ENCODE data around the gene LRATD1. TPM values are rescaled to one million over a fixed set of nuclear protein-coding genes. Genes with fewer than 3 reads are reported as not detected.

Gene LRATD1
- total RNA-seq, 1 donor from 2014 or later = 1.9 TPM

DNA sequence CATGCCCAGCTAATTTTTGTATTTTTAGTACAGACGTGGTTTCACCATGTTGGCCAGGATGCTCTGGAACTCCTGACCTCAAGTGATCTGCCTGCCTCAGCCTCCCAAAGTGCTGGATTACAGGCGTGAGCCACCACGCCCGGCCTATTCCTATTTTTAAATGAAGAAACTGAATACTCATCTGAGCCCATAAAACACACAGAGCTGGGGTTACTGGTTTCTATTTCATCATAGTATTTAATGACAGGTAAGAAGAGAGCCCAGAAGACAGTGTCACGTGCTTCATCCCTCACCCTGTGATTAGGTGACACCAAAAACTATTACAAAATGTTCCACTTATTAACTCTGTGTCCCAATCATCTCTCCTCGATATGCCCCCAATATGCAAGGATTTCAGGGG is 15.6 kb upstream of the LRATD1 start:
- H3K27me3 ChIP-seq = no peaks in the 10 kb centered on the region
- Mint-ChIP-seq H3K27me3 (ENCODE audit: insufficient read depth, low read depth) (peaks cover 2% of the 10 kb centered on the region), H3K36me3 (no peaks in the 10 kb centered on the region), H3K4me1 (no peaks in the 10 kb centered on the region), H3K9me3 (no peaks in the 10 kb centered on the region), H3K27ac (no peak overlapping the region), H3K4me3 (no peak overlapping the region)
- no peaks in the 10 kb centered on the region for H3K9me3 ChIP-seq (ENCODE audit: low read depth)
- H4K20me1 ChIP-seq (ENCODE audit: low read depth) = no peaks in the 10 kb centered on the region
- H3F3A ChIP-seq (ENCODE audit: low read depth) = no peaks in the 10 kb centered on the region
- no peak overlapping the region for H2AFZ ChIP-seq (replicated peaks)
- H3K27ac ChIP-seq = no peak overlapping the region
- no peak overlapping the region for H3K9ac ChIP-seq
- no peak overlapping the region for H3K4me2 ChIP-seq
- H3K79me2 ChIP-seq (ENCODE audit: low read depth) = no peaks in the 10 kb centered on the region
- DNase-seq (ENCODE audit: low spot score) = no peak
- H3K4me3 ChIP-seq = no peak overlapping the region
- no peaks in the 10 kb centered on the region for H3K36me3 ChIP-seq
- TF ChIP-seq EZH2phosphoT487 (IDR thresholded peaks at IDR 0.05) (no peak), EZH2 (IDR thresholded peaks at IDR 0.05) (no peak)
- TF ChIP-seq, protein P1, sequence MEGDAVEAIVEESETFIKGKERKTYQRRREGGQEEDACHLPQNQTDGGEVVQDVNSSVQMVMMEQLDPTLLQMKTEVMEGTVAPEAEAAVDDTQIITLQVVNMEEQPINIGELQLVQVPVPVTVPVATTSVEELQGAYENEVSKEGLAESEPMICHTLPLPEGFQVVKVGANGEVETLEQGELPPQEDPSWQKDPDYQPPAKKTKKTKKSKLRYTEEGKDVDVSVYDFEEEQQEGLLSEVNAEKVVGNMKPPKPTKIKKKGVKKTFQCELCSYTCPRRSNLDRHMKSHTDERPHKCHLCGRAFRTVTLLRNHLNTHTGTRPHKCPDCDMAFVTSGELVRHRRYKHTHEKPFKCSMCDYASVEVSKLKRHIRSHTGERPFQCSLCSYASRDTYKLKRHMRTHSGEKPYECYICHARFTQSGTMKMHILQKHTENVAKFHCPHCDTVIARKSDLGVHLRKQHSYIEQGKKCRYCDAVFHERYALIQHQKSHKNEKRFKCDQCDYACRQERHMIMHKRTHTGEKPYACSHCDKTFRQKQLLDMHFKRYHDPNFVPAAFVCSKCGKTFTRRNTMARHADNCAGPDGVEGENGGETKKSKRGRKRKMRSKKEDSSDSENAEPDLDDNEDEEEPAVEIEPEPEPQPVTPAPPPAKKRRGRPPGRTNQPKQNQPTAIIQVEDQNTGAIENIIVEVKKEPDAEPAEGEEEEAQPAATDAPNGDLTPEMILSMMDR (IDR thresholded peaks at IDR 0.05) = no peak
- no peaks in the 10 kb centered on the region for H3K4me1 ChIP-seq

- Histone ChIP-seq H3K9ac (no peak overlapping the region), H3K4me2 (no peak overlapping the region), H3K27ac (no peak overlapping the region), H3K4me3 (no peak overlapping the region), H3K4me1 (no peaks in the 10 kb centered on the region), H3K36me3 (no peaks in the 10 kb centered on the region), H3K79me2 (ENCODE audit: low read depth) (no peaks in the 10 kb centered on the region), H3K9me3 (ENCODE audit: low read depth) (no peaks in the 10 kb centered on the region), H2AFZ (replicated peaks) (no peak overlapping the region), H3K27me3 (no peaks in the 10 kb centered on the region), H3F3A (ENCODE audit: low read depth) (no peaks in the 10 kb centered on the region), H4K20me1 (ENCODE audit: low read depth) (no peaks in the 10 kb centered on the region)
- Mint-ChIP-seq H3K4me3 (no peak overlapping the region), H3K4me1 (no peaks in the 10 kb centered on the region), H3K9me3 (no peaks in the 10 kb centered on the region), H3K36me3 (no peaks in the 10 kb centered on the region), H3K27ac (no peak overlapping the region), H3K27me3 (ENCODE audit: insufficient read depth, low read depth) (peaks cover 2% of the 10 kb centered on the region)
- TF ChIP-seq EZH2 (IDR thresholded peaks at IDR 0.05) (no peak), EZH2phosphoT487 (IDR thresholded peaks at IDR 0.05) (no peak)
- TF ChIP-seq, protein P1 (IDR thresholded peaks at IDR 0.05) = no peak
- no peak for DNase-seq (ENCODE audit: low spot score)
Measured at GRCh38 chr2:14619441-14619840, 13.1 kb upstream of the LRATD1 start.

DNA sequence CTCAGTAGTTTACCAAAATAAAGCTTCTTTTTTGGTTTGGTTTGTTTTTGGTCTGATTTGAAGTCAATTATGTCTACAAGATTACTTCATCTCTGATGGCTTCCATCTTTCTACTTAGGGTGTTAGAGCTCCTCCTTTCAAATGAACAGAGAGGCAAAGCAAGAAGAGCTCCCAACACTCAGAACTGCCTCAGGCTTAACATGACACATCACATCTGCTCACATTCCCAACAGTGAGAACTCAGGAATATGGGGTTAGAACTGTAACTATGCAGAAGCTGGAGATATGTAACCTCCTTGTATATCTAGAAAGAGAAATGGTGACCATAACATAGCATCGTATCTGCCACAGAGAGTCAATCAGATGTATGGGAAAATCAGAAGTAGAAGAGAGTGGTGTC is 11.4 kb upstream of the LRATD1 start:
- H3K9me3 Mint-ChIP-seq = no peaks in the 10 kb centered on the region
- no peak for DNase-seq (ENCODE audit: low spot score)
- H3K27me3 Mint-ChIP-seq (ENCODE audit: insufficient read depth, low read depth) = peaks cover 2% of the 10 kb centered on the region
- no peaks in the 10 kb centered on the region for H3F3A ChIP-seq (ENCODE audit: low read depth)
- no peak overlapping the region for H3K4me3 ChIP-seq
- H3K4me2 ChIP-seq = no peak overlapping the region
- no peak overlapping the region for H3K27ac Mint-ChIP-seq
- H3K9ac ChIP-seq = no peak overlapping the region
- H3K4me1 ChIP-seq = no peaks in the 10 kb centered on the region
- TF ChIP-seq, protein P1 (IDR thresholded peaks at IDR 0.05) = no peak
- TF ChIP-seq EZH2phosphoT487 (IDR thresholded peaks at IDR 0.05) (no peak), EZH2 (IDR thresholded peaks at IDR 0.05) (no peak)
- no peaks in the 10 kb centered on the region for H3K36me3 Mint-ChIP-seq
- no peaks in the 10 kb centered on the region for H3K36me3 ChIP-seq
- no peak overlapping the region for H3K27ac ChIP-seq
- H3K4me1 Mint-ChIP-seq = no peaks in the 10 kb centered on the region
- H3K79me2 ChIP-seq (ENCODE audit: low read depth) = no peaks in the 10 kb centered on the region
- H4K20me1 ChIP-seq (ENCODE audit: low read depth) = no peaks in the 10 kb centered on the region
- H3K9me3 ChIP-seq (ENCODE audit: low read depth) = no peaks in the 10 kb centered on the region
- H3K27me3 ChIP-seq = no peaks in the 10 kb centered on the region
- no peak overlapping the region for H3K4me3 Mint-ChIP-seq
- no peak overlapping the region for H2AFZ ChIP-seq (replicated peaks)

All from neural progenitor cell (in vitro differentiated cells).